GM18873 (cell line): ENCODE data around the gene COL5A3.
"Not testable (repeated sequence)": the region's sequence is repeated elsewhere in the genome, so short reads cannot be mapped to it uniquely, and the experiment has no call there.

ENCODE experiments used
- ATAC-seq: cut with Tn5 transposase; IDR thresholded peaks from one replicate; pipeline ENCODE4 v1.9.1; 2021; ENCODE audit warnings: mild to moderate bottlenecking, moderate library complexity, moderate number of reproducible peaks; ENCODE audit not compliant: unreplicated experiment, low FRiP score

COL5A3 gene

GRCh38 chr19:9941671-9942070, 68.6 kb downstream of the COL5A3 start:
- no peak for ATAC-seq

DNA sequence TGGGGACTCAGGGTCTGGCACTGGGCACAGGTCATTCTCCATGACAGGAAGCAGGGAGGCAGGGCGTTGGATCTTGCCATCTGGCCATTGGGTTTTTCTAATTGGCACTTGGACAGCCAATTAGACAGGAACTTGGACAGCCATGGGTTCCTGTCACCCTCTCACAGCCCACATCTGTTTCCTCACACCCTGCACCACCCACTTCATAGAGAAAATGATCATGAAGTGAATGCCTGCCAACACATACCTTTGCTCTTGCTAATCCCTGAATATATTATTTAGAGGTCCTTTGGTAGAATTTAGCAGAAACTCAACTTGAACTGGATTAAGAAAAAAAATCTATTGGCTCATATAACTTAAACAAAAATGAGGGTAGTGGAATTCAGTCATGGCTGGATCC, 69.1 kb downstream of the COL5A3 start:
- ATAC-seq: no peak

GRCh38 chr19:9940778-9941177, 69.5 kb downstream of the COL5A3 start:
- ATAC-seq: no peak

- ATAC-seq: no peak
These were observed 70.9 kb downstream of the COL5A3 start for GRCh38 chr19:9939301-9939913.

DNA sequence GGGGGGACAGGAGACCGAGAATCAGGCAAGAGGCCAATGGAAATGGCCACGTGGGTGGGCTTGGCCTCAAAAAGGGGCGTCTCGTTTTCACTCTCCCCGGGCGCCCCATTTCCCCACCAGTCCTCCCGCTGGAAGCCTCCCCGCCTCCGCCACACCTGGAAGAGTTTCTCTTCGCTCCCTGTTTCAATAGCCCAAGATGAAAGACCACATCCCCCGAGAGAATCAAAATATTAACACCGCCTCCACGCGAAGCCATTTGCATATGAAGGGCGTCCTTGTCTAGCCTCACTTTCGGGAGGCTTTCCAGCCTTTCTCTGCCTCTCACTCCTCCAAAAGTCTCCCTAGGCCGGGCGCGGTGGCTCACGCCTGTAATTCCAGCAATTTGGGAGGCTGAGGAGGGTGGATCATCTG, 73.3 kb downstream of the COL5A3 start:
- ATAC-seq: no peak

DNA sequence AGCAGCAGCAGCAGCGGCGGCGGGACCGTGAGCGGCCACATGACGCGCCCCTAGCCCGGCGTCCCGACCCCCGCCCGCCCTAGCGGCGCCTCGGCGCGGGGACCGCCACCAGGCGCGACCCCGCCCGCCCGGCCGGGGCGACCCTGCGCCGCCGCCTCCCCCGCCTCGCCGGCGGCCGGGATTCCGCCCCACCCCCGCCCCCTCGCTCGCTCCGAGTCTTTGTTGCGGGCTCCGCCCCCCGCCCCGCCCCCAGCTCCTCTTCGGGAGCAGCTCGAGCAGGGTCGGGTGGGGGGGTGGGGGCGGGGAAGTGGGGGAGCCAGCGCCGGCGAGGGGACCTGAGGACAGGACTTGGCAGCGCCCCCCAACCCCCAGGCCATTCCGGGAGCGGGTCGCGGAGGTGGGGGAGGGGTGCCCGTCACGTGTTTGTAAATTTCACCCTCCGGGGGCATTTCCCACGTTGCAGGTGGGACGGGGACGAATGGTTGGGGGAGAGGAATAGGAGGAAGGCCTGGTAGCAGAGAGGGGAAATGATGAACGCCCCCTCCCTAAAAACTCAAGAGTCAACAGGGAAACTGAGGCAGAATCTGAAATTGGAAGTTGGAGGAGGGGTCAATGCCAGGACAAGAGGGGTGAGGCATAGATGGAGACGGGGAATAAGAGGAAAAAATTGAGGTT, 73.8 kb downstream of the COL5A3 start, which contains the start of gene OLFM2:
Gene OLFM2, minus strand, starts transcription at position 190 of the 675 bp plus-strand sequence. Its CDS starts 149 bp downstream, at position 41.
- no peak for ATAC-seq

GRCh38 chr19:9935506-9936325, 74.6 kb downstream of the COL5A3 start:
- no peak for ATAC-seq

- ATAC-seq: no peak
These were observed 76.0 kb downstream of the COL5A3 start for GRCh38 chr19:9934132-9934950.

GRCh38 chr19:9932835-9933234, 77.5 kb downstream of the COL5A3 start:
- no peak for ATAC-seq

GRCh38 chr19:9931629-9932028, 78.7 kb downstream of the COL5A3 start:
- no peak for ATAC-seq

DNA sequence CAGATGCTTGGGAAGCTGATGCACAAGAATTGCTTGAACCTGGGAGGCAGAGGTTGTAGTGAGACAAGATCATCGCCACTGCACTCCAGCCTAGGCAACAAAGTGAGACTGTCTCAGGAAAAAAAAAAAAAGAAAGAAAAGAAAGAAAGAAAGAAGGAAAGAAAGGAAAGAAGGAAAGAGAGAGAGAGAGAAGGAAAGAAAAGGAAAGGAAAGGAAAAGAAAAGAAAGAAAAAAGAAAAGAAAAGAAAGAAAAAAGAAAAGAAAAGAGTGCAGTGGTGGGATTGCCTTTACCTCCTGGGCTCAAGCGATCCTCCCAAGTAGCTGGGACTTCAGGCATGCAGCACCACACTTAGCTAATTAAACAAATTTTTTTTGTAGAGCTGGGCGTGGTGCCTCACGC, 86.9 kb downstream of the COL5A3 start:
- no peak for ATAC-seq

DNA sequence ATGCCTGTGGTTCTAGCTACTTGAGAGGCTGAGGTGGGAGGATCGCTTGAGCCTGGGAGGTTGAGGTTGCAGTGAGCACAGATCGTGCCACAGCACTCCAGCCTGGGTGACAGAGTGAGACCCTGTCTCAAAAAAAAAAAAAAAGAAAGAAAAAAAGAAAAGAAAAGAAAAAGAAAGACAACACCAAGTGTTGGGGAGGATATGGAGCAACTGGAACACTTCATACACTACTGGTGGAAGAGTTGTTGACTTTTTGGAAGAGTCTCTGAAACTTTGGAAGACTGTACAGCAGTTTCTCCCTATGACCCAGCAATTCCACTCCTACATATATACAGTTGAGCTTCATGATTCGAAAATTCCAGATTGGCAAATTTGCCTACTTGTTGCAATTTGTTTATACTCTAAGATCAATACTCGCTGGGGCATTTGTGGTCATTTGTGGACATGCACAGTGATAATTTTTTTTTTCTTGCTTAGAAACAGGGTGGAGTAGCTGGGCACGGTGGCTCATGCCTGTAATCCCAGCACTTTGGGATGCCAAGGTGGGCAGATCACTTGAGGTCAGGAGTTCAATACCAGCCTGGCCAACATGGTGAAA, 87.4 kb downstream of the COL5A3 start:
- ATAC-seq: not testable (repeated sequence)

DNA sequence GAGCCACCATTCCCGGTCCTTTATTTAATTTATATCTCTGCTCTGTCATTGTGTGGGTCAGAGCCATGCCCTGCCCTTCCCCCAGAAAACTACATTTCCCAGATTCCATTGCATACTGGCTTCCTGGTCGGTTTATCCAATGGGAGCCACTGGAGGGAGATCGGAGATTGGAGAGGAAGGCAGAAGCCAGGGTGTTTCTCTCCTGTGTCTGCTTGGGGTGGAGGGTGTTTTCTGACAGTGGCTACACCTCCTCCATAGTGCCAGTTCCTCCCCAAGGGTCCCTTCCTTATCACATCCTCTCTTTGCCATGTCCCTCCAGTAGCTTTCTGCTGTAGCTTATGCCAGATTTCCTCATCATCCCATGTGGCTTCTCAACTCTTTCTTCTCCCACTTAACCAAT, 93.0 kb downstream of the COL5A3 start:
- ATAC-seq: no peak

DNA sequence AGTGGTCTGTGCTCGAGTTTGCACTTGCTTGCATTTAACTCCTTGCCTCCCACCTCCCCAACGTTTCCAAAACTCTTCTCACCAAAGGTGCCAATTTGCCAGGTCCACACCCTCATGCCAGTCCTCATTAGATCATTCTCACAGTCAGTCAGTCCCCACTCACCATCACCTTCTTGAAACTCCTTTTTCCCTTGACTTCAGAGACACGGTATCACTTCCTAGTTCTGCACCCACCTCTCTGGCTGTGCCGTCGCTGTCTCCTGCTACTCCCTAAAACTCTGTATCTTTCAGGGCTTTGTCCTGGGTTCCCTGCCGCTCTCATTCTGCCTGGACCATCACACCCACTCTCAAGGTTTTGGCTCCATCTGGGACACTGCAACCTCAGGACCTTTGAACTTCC, 93.6 kb downstream of the COL5A3 start:
- ATAC-seq: no peak

DNA sequence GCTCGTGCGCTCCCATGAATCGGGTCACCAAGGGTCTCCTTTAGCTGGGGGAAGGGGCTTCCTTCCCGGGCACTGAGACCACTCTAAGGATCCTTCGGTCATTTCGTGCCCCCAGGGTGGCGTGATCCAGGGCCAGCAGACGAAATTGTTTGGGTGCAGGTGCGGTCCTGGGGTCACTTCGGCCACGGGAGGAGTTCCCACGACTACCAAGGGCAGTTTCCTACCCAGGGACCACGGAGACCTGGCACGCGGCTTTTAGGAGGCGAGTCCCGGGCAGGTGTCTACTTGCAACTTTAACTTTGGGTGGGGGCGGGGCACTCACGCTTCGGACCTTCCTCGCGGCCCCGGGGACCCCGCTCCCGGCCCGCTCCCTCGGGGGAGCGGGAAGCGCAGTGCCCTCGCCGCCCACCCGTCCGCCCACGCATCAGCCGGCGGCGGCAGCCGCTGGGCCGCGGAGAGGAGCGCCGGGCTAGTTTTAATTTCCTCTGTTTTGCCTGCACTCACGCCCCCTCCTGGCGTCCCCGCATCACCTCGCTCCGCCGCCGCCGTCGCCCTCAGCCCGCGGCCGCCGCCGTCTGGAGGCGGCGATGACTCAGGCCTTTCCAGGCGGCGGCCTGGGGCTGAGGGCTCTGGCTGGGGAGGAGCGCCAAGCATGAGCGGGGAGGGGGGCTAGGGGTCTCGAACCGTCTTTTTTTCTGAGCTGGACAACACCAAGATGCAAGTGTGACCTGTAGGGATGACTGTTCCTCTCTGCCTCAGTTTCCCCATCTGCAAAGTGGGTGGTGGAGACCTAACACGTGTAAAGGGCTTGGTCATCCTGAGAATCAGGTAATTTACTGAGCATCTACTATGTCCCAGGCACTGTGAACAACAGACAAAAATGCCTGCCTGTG, 95.7 kb downstream of the COL5A3 start:
- no peak for ATAC-seq

- ATAC-seq: no peak
These were observed 96.3 kb downstream of the COL5A3 start for GRCh38 chr19:9914001-9914314.

GRCh38 chr19:9913237-9914000, 96.9 kb downstream of the COL5A3 start:
- ATAC-seq: no peak

GRCh38 chr19:9912551-9913236, 97.6 kb downstream of the COL5A3 start:
- no peak for ATAC-seq
